AG08395 (cell line): ENCODE data around the gene C1RL.
"Not testable (repeated sequence)": the region's sequence is repeated elsewhere in the genome, so short reads cannot be mapped to it uniquely, and the experiment has no call there.

Source experiments
- DNase-seq: peaks from one replicate; pipeline ENCODE4 v3.0.0; 2012; ENCODE audit warnings: mixed read lengths, low spot score

C1RL gene

DNA sequence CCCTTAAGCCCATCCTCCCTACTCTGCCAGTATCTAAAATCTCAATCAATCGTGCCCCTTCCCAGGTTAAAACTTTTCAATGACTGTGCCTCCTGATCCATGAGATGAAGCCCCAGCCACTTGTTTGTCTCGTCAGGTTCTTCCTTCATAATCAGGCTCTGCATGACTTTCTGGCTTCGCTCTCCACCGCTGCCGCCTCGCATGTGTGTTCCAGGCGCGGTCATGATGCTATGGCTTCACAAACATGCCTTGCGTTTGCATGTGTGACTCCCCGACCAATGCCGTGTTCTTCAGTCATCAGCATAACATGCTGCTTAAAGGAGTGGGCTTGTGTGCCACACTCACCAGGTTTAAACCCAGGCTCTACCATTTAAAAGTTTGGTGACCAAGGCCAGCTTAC, 5.0 kb upstream of the C1RL start:
- no peak for DNase-seq

GRCh38 chr12:7113389-7113871, 4.4 kb upstream of the C1RL start:
- peak; percentile 71 for DNase-seq

DNA sequence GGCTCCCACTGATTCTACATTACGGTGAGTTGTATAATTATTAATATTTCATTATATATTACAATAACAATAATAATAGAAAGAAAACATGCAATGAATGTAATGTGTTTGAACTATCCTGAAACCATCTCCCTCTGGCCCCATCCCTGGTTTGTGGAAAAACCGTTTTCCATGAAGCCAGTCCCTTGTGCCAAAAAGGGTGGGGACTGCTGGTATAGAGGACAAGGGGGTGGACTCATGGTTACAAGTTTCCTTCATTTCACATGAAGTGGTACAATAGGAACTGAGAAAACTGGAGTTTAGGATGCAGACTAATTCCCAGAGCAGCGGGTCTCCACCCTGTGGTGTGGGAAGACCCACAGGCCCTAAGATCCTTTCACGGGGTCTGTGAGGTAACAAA, 3.0 kb upstream of the C1RL start:
- DNase-seq: no peak

GRCh38 chr12:7110661-7111060, 1.6 kb upstream of the C1RL start:
- no peak for DNase-seq

DNA sequence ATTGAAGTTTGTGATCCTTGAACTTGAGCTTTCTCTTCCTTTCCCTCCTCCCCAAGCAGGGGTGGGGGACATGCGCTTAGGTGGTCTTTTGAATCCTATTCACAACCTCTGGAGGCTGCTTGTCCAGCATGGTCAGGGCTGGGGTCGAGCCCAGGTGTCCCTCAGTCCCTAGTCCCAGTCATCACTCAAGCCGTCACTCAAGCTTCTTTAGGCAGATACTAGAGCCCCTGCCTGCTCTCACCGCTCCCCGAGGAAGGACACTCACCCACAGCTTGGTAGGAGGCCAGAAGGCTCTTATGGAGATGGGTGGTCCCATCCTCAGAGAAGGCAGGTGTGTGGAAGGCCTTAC, 532 bp upstream of the C1RL start:
- DNase-seq: no peak

DNA sequence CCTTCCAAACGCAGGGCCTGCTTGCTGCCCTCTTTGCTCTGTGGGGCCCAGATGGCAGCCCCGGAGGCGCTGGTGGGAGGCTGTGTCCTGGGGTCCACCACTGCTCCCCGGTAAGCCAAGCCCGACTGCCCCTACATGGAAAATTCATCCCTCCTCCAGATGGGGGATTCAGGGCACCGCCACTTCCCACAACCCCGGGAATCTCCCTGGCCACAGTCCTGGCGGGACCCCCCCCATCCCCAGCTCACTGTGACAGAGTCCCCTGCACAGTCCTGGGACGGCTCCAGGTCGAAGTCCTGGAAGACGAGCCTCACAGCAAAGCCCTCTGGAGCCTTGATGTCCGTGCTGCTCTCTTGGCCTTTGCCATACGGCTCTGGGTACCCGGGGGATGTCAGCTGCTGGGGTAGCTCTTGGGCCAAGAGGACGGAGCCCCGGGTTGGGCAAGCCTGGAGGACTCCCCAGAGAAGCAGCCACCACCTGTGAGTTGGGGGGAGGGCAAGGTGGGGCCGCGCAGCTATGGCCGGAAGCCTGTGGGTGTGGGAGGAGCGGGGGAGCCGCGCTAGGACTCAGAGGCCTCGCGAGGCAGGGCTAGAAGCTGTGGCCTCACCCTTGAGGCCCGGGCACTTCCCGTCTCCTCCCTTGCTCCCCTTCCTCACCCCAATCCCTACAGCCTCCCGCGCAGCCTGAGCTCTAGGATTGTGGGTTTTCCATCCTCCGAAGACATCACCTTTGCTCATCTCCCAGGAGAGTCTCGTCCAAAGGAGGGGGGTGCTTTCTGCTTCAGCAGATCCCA, 815 bp downstream of the C1RL start:
- DNase-seq: peak; percentile 73

DNA sequence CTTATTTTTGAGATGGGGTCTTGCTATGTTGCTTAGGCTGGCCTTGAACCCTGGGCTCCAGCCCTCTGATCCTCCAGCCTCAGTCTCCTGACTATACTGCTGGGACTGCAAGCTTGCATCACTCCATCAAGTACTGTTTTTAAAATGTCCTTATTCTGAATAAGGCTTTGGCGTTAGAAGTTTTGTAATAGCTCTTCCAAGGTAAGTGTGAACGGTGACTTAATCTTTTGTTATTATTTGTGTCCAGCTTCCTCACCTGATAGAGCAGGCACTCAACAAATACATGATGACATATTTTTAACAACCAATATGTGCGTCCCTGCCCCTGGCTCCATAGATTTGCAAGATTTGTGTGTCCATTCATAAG, 1.4 kb downstream of the C1RL start:
- no peak for DNase-seq

- not testable (repeated sequence) for DNase-seq
Observed at GRCh38 chr12:7107181-7107580, 1.8 kb downstream of the C1RL start.

- no peak for DNase-seq
Observed at GRCh38 chr12:7106082-7106481, 2.9 kb downstream of the C1RL start.

- no peak for DNase-seq
Observed at GRCh38 chr12:7103837-7104584, 5.0 kb downstream of the C1RL start.

GRCh38 chr12:7102582-7102981, 6.4 kb downstream of the C1RL start:
- no peak for DNase-seq

- DNase-seq: no peak
Observed at GRCh38 chr12:7101694-7102131, 7.3 kb downstream of the C1RL start.

DNA sequence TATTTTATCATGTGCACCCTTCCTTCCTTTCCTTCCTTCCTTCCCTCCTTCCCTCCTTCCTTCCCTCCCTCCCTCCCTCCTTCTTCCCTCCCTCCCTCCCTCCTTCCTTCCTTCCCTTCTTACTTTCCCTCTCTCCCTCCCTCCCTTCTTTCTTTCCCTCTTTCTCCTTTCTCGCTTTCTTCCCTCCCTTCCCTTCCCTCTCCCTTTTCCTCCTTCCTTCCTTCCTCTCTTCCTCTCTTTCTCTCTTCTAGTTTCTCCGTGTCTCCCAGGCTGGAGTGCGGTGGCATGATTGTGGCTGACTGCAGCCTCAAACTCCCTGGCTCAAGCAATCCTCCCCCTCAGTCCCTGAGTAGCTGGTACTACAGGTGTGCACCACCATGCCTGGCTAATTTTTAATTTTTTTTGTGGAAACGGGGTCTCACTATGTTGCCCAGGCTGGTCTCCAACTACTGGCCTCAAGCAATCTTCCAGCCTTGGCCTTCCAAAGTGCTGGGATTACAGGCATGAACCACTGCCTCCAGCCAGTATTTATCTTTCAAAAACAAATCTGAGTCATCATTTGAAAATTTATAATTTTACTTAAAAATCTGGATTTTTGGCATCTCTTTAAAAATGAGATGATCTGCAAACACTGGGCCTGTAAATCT, 7.8 kb downstream of the C1RL start:
- DNase-seq: no peak

DNA sequence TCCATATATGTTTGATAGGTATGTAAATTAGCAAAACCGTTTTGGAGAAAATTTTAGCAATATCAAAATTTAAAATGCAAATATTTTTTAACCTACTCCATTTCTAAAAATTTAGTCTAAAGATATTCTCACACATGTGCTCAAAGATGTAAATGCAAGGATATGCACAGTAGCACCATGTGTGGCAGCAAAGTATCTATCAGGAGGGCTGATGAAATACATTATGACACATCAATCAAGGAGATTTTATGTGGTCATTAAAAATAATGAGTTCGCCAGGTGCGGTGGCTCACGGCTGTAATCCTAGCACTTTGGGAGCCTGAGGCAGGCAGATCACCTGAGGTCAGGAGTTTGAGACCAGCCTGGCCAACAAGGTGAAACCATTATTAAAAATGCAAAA, 8.8 kb downstream of the C1RL start:
- DNase-seq: no peak

GRCh38 chr12:7099290-7099996, 9.6 kb downstream of the C1RL start:
- DNase-seq: no peak

GRCh38 chr12:7096979-7097378, 12.0 kb downstream of the C1RL start:
- no peak for DNase-seq

DNA sequence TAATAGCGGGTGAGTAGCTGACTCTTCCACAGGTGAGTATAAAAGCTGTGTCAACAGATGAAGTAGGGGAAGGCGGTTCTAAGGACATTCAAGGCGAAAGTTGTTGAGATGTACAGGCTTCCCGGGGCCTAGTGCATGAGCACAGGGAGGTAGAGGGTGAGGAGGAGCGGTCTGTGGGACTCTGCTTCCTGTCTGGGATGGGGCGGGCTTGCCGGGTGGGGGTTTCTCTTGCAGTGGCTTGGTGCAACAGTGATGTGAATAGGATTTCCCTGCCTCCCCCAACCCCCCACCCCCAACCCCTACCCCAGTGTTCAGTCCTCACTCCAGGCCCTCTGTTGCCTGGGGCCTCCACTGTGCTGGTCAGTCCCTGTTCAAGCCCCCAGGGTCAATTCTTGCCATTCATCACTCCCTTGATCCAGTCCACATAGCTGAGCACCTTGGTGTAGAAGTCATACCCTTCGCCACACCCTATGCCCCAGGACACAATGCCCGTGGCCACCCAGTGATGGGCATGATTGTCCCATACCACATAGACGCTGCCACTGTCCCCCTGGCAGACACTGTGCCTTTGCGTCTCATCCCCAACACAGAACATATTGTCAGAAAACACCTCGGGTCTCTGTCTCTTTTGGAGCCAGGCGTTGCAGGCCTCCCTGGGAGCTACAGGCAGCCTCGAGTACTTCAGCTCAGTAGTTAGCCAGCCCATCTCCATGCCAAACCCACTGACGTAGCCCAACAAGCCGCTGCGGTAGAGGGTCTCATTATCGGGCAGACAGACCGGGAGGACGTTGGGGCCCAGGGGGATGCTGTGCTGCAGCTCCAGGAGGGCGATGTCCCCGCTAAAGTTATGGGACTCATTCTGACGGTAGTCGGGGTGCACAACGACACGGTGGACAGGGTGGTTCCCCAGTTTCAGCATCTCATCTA, 12.7 kb downstream of the C1RL start:
- no peak for DNase-seq

- peak; percentile 62 for DNase-seq
Observed at GRCh38 chr12:7093892-7094291, 15.1 kb downstream of the C1RL start.

GRCh38 chr12:7093486-7093885, 15.5 kb downstream of the C1RL start:
- no peak for DNase-seq

GRCh38 chr12:7092986-7093460, 16.0 kb downstream of the C1RL start:
- DNase-seq: no peak
